ENCODE measurements around the gene ZCCHC10. TPM values are rescaled to one million over a fixed set of nuclear protein-coding genes. Genes with fewer than 3 reads are reported as not detected.

Gene ZCCHC10
- polyA plus RNA-seq, 1 donor = 33.7 TPM

Other genes with a start within 250 kb of the ZCCHC10 start
- gene SEPTIN8, start 249.3 kb downstream of the ZCCHC10 start, polyA plus RNA-seq (ENCODE audit: insufficient read length) = 84.6 TPM
- 4.0 TPM for gene SOWAHA, start 213.2 kb downstream of the ZCCHC10 start, polyA plus RNA-seq (ENCODE audit: insufficient read length)
- gene SHROOM1, start 195.9 kb downstream of the ZCCHC10 start, polyA plus RNA-seq (ENCODE audit: insufficient read length) = 19.4 TPM
- gene GDF9, start 160.1 kb downstream of the ZCCHC10 start, polyA plus RNA-seq (ENCODE audit: insufficient read length) = 2.1 TPM
- 173 TPM for gene UQCRQ, start 159.9 kb downstream of the ZCCHC10 start, polyA plus RNA-seq (ENCODE audit: insufficient read length)
- 8.7 TPM for gene LEAP2, start 152.9 kb downstream of the ZCCHC10 start, polyA plus RNA-seq (ENCODE audit: insufficient read length)
- 74.1 TPM for gene AFF4, start 62.9 kb downstream of the ZCCHC10 start, polyA plus RNA-seq (ENCODE audit: insufficient read length)
- 149 TPM for gene HSPA4, start 25.5 kb upstream of the ZCCHC10 start, polyA plus RNA-seq (ENCODE audit: insufficient read length)

Data from left kidney (tissue), 1 donor.